ENCODE data around the gene PGAP2. TPM values are rescaled to one million over a fixed set of nuclear protein-coding genes. Genes with fewer than 3 reads are reported as not detected.
A peak's percentile ranks its signal among the peaks of the same experiment; 100 is the strongest.

The PGAP2 gene
- total RNA-seq, 1 donor from 2014 or later, result 12.7 TPM

DNA sequence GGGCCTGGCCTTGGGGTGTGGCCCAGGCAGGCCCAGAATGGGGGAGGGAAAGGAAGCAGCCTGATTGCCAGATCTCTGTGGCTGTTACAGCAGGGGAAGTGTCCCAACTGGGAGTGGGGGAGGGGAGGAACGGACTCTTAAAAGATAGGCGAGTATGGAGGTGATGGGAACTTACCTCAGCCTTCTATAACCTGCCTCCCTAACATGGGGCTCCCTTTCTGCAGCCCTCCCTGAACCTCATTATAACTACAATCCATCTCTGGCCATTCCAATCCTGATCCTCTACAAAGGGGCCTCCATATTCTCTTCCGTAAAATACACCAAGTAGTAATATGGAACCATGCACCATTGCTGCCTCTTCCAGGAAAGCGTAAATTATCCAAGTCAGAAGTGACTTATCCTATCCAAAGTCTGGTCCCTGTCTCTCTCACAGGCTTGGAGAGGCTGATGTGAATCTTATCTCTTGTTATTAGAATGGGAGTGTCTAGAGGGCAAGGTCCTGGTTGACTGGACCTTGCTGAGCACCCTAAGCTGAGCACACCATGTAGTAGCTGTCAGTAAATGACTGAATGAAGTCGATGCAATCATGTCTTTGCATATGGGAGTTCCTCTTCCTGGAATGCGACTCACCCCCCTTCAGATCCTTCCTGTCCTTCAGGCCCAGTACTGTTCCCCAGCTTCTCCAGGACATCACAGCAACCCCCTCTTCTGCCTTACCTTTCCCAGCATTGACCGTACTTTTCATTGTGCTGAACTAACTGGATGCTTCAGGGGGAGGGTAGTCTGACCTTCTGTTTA, 26.5 kb downstream of the PGAP2 start:
- Mint-ChIP-seq H3K27me3 (ENCODE audit: low read depth) (no peaks in the 10 kb centered on the region), H3K9me3 (ENCODE audit: low read depth) (no peaks in the 10 kb centered on the region), H3K4me1 (ENCODE audit: low read depth) (peaks cover 36% of the 10 kb centered on the region), H3K27ac (ENCODE audit: unreplicated experiment) (peak overlapping the region; percentile 23), H3K4me3 (ENCODE audit: unreplicated experiment) (no peak overlapping the region), H3K36me3 (ENCODE audit: low read depth) (peaks cover 8% of the 10 kb centered on the region)
- TF ChIP-seq, protein P1, sequence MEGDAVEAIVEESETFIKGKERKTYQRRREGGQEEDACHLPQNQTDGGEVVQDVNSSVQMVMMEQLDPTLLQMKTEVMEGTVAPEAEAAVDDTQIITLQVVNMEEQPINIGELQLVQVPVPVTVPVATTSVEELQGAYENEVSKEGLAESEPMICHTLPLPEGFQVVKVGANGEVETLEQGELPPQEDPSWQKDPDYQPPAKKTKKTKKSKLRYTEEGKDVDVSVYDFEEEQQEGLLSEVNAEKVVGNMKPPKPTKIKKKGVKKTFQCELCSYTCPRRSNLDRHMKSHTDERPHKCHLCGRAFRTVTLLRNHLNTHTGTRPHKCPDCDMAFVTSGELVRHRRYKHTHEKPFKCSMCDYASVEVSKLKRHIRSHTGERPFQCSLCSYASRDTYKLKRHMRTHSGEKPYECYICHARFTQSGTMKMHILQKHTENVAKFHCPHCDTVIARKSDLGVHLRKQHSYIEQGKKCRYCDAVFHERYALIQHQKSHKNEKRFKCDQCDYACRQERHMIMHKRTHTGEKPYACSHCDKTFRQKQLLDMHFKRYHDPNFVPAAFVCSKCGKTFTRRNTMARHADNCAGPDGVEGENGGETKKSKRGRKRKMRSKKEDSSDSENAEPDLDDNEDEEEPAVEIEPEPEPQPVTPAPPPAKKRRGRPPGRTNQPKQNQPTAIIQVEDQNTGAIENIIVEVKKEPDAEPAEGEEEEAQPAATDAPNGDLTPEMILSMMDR (IDR thresholded peaks at IDR 0.05), result no peak
- no peak for DNase-seq (ENCODE audit: low spot score)

DNA sequence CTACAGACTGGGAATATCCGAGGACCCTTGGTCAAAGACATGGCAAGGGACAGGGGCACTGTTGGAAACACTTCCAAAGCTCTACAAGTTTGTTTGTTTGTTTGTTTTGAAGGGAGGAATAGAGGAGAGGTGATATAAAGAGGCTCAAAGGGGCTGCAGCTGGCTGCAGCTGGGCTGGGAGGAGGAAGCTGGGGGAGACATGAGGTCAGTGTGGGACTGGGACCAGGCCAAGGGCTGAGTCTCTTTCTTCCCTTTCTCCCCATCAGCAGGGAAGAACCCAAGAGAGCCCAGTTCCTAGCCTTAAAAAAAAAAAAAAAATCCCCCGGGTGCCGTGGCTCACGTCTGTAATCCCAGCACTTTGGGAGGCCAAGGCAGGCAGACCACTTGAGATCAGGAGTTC, 27.4 kb downstream of the PGAP2 start:
- Mint-ChIP-seq H3K9me3 (ENCODE audit: low read depth) (no peaks in the 10 kb centered on the region), H3K4me3 (ENCODE audit: unreplicated experiment) (no peak overlapping the region), H3K4me1 (ENCODE audit: low read depth) (peaks cover 39% of the 10 kb centered on the region), H3K27ac (ENCODE audit: unreplicated experiment) (peak overlapping the region; percentile 49), H3K27me3 (ENCODE audit: low read depth) (no peaks in the 10 kb centered on the region), H3K36me3 (ENCODE audit: low read depth) (peaks cover 5% of the 10 kb centered on the region)
- TF ChIP-seq, protein P1 (IDR thresholded peaks at IDR 0.05), result no peak
- DNase-seq (ENCODE audit: low spot score), result no peak

DNA sequence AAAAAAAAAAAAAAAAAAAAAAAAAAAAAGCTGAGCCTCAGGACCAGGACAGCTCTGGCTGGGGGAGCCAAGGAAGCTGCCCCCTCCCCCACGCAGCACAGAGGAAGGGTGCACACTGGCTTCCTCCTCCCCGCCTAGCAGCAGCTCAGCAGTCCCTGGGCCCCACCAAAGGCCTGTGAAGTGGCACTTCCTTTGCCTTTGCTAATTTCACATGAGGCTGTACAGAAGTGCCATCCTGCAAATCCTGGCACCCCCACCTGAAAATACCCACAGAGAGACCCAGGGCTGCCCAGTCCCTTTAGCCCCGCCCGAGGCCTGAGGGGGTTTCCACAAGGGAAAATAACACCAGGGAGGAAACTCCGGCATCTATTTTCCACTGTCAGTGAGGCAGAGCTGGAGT, 28.5 kb downstream of the PGAP2 start:
- Mint-ChIP-seq H3K27me3 (ENCODE audit: low read depth) (no peaks in the 10 kb centered on the region), H3K9me3 (ENCODE audit: low read depth) (no peaks in the 10 kb centered on the region), H3K36me3 (ENCODE audit: low read depth) (peaks cover 3% of the 10 kb centered on the region), H3K4me3 (ENCODE audit: unreplicated experiment) (no peak overlapping the region), H3K27ac (ENCODE audit: unreplicated experiment) (no peak overlapping the region), H3K4me1 (ENCODE audit: low read depth) (peaks cover 42% of the 10 kb centered on the region)
- TF ChIP-seq, protein P1 (IDR thresholded peaks at IDR 0.05), result no peak
- no peak for DNase-seq (ENCODE audit: low spot score)

DNA sequence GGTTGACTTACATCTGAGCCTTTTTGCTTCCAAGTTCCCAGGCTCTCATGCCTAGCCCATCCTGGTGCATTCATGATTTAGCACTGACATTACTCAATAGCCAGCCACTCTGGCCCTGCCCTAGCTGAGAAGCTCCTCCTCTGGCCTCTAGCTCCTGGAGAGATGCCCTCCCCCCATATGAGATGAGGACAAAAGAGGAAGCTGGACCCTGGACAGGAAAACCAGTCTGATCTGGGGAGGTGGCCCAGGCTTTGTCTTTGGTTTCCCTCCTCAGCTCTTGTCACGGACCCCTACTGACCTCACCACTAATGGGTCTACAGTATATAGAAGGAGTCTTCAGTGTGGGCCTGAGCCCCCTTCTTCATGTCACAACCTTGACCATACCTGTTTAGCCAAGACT, 29.4 kb downstream of the PGAP2 start:
- H3K27me3 Mint-ChIP-seq (ENCODE audit: low read depth), result no peaks in the 10 kb centered on the region
- TF ChIP-seq, protein P1 (IDR thresholded peaks at IDR 0.05), result no peak
- H3K27ac Mint-ChIP-seq (ENCODE audit: unreplicated experiment), result peak overlapping the region; percentile 8
- peaks cover 43% of the 10 kb centered on the region for H3K4me1 Mint-ChIP-seq (ENCODE audit: low read depth)
- H3K36me3 Mint-ChIP-seq (ENCODE audit: low read depth), result peaks cover 3% of the 10 kb centered on the region
- no peak for DNase-seq (ENCODE audit: low spot score)
- H3K9me3 Mint-ChIP-seq (ENCODE audit: low read depth), result no peaks in the 10 kb centered on the region
- no peak overlapping the region for H3K4me3 Mint-ChIP-seq (ENCODE audit: unreplicated experiment)

DNA sequence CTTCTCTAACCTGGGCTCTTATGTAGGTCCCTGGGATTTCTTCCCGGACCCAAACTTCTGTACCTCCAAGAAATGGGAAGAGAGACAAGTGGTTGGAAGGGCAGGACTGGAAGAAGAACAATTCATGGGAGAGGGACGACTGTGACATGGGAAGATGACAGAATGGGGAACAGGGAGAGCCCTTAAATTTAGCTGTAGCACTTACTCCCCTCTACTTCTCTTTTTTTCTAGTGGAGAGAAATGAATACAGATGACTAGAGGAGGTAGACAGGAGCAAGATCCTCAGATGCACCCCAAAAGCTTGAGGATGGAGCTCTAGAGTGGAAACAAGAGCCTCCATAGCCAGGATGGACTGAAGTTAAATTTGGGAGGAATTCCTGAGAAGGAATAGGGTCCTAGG, 30.1 kb downstream of the PGAP2 start:
- no peak for DNase-seq (ENCODE audit: low spot score)
- Mint-ChIP-seq H3K4me3 (ENCODE audit: unreplicated experiment) (no peak overlapping the region), H3K4me1 (ENCODE audit: low read depth) (peaks cover 43% of the 10 kb centered on the region), H3K9me3 (ENCODE audit: low read depth) (no peaks in the 10 kb centered on the region), H3K27me3 (ENCODE audit: low read depth) (no peaks in the 10 kb centered on the region), H3K36me3 (ENCODE audit: low read depth) (peaks cover 3% of the 10 kb centered on the region), H3K27ac (ENCODE audit: unreplicated experiment) (peak overlapping the region; percentile 61)
- TF ChIP-seq, protein P1 (IDR thresholded peaks at IDR 0.05), result no peak
